Left kidney (tissue), 2 donors: ENCODE results near the gene AKR1A1. TPM values are rescaled to one million over a fixed set of nuclear protein-coding genes. Genes with fewer than 3 reads are reported as not detected.

Experiments
- DNase-seq: peaks from one replicate; pipeline ENCODE4 v3.0.0-alpha.2; 2013
- polyA plus RNA-seq: library from polyadenylated mRNA; unstranded; fragments of 120-200 nt; gene quantifications from one replicate; pipeline ENCODE4 v1.2.1, GENCODE V29; 2013; ENCODE audit not compliant: insufficient read length

The AKR1A1 gene
- polyA plus RNA-seq, 1 donor: 319 TPM

DNA sequence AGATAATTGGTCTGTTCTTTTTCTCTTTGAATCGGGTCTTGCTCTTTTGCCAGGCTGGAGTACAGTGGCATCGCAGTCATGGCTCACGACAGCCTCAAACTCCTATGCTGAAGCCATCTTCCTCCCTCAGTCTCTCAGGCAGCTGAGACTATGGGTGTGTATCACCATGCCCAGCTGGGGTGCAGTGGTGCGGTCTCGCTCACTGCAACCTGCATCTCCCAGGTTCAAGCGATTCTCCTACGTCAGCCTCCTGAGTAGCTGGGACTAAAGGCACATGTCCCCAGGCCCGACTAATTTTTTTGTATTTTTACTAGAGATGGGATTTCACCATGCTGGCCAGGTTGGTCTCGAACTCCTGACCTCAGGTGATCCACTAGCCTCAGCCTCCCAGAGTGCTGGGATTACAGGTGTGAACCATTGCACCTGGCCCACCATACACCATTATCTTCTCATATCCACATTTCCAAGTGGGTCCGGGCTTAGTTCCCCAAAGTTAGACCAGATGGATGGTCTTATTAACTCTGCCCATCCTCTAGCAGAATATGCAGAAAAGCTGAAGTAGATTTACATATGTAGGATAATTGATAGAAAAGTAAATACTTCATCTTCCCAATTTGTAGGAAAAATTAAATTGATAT, 60.1 kb downstream of the AKR1A1 start:
- DNase-seq: no peak

GRCh38 chr1:45612941-45613579, 62.4 kb downstream of the AKR1A1 start:
- DNase-seq: no peak

DNA sequence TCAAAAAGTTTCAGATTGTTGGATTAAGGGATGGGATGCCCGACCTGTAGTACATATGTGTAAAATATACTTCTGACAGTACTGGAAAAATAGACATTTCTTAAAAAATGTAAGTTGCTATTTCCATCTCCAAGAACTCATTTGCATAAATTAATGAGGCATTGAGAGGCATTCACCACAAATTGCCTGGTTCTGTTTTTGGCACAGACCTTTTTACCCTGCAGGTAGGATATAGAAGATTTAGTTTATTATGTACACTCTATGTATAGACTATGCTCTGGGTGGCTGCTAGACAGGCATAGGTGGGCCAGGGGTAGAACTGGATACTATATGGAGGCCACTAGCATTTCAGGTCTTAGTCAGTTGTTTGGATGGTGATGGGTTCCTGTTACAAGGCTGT, 65.3 kb downstream of the AKR1A1 start:
- no peak for DNase-seq

DNA sequence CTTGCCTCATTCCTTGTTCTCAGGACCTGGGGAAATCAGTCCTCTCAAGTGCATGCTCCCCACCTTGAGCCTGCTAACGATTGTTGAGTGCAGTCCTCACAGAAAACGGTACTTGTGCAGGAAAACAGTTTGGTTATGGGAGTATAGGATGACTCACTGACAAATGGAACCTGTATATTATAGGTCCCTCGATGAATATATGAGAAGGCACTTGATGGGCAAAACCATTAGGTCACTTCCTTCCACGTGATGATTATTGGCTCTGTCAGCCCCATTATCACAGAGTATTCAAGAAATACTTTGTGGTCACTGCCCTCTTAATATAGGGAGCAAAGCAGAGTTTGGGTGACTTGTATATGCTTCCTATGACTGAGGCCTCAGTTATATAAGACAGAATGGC, 67.0 kb downstream of the AKR1A1 start:
- DNase-seq: no peak

DNA sequence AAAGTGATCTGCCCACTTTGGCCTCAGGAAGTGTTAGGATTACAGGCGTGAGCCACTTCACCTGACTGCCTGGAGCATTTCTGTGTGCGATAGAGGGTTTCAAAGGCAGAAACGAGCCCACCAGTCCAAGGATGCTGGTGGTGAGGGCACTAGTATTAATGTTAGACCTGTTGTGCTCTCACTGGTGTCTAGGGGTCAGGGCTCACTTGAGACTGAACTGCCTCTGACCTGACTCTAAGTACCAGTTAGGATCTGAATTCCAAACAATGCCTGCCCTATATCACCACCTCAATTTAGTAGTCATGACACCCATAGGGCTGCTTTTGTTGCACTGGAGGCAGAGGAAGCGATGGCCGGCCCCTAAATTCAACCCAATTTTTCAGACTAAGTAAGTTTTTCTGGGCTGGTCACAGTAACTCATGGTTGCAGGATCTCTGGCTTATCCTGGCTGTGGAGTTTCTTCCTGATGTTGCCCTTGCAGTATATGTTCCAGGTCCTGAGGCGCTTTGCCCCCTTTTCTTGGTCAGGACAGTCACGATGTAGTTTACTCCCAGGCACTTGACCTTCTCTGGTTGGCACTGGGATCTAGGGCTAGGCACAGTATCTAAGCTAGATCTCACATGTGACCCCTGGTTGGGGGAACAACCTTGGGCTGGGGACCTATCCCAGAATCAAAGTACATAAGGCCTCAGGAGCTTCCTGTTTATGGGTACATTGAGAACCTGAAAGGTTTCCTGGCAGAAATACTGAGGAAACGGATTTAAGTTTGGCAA, 68.7 kb downstream of the AKR1A1 start:
- no peak for DNase-seq

Other genes with a start within 250 kb of the AKR1A1 start
- gene HPDL, start 223.9 kb upstream of the AKR1A1 start, polyA plus RNA-seq: 3.0 TPM
- gene TOE1, start 210.7 kb upstream of the AKR1A1 start, polyA plus RNA-seq: 12.4 TPM
- gene MUTYH, start 210.4 kb upstream of the AKR1A1 start, polyA plus RNA-seq: 34.1 TPM
- gene TESK2, start 59.7 kb upstream of the AKR1A1 start, polyA plus RNA-seq: 8.0 TPM
- 5.3 TPM for gene CCDC163, start 50.8 kb upstream of the AKR1A1 start, polyA plus RNA-seq
- 13.0 TPM for gene MMACHC, start 50.5 kb upstream of the AKR1A1 start, polyA plus RNA-seq
- gene PRDX1, start 28.9 kb upstream of the AKR1A1 start, polyA plus RNA-seq: 317 TPM
- 469 TPM for gene NASP, start 33.2 kb downstream of the AKR1A1 start, polyA plus RNA-seq
- 1.3 TPM for gene CCDC17, start 73.2 kb downstream of the AKR1A1 start, polyA plus RNA-seq
- 137 TPM for gene GPBP1L1, start 135.7 kb downstream of the AKR1A1 start, polyA plus RNA-seq
- gene TMEM69, start 137.4 kb downstream of the AKR1A1 start, polyA plus RNA-seq: 55.3 TPM
- gene IPP, start 199.8 kb downstream of the AKR1A1 start, polyA plus RNA-seq: 34.1 TPM